Esophagus (tissue), 2 donors: Measurements from ENCODE around the gene PACSIN2. TPM values are rescaled to one million over a fixed set of nuclear protein-coding genes. Genes with fewer than 3 reads are reported as not detected.
"Not testable (repeated sequence)": the region's sequence is repeated elsewhere in the genome, so short reads cannot be mapped to it uniquely, and the experiment has no call there.

Experiments used
- H3K27ac ChIP-seq, 2 donors: one replicate each; pipeline ENCODE4 v1.5.1; 2013; ENCODE audit warnings: low read depth in 2 of 2, mild to moderate bottlenecking in 2 of 2, inconsistent platforms in 1 of 2, low read length in 1 of 2, moderate library complexity in 1 of 2
- H3K27me3 ChIP-seq, 2 donors: one replicate each; pipeline ENCODE4 v1.6.1; 2013; ENCODE audit warnings: low read length in 2 of 2, control low read depth in 1 of 2, mild to moderate bottlenecking in 1 of 2; ENCODE audit not compliant: insufficient read depth in 2 of 2, control insufficient read depth in 1 of 2
- H3K36me3 ChIP-seq, 2 donors: one replicate each; pipeline ENCODE4 v1.6.1; 2013; ENCODE audit warnings: low read length in 1 of 2; ENCODE audit not compliant: control insufficient read depth in 2 of 2, insufficient read depth in 2 of 2
- H3K4me1 ChIP-seq, 2 donors: one replicate each; pipeline ENCODE4 v1.6.1; 2013; ENCODE audit warnings: low read length in 1 of 2; ENCODE audit not compliant: control insufficient read depth in 2 of 2, insufficient read depth in 2 of 2
- H3K4me3 ChIP-seq, 2 donors: one replicate each; pipeline ENCODE4 v1.5.1; 2013; ENCODE audit warnings: low read length in 2 of 2, mild to moderate bottlenecking in 2 of 2, low read depth in 1 of 2, moderate library complexity in 1 of 2
- H3K9me3 ChIP-seq, 2 donors: one replicate each; pipeline ENCODE4 v1.6.1; 2013; ENCODE audit warnings: mild to moderate bottlenecking in 2 of 2, low read depth in 1 of 2, low read length in 1 of 2, moderate library complexity in 1 of 2; ENCODE audit not compliant: control insufficient read depth in 2 of 2, insufficient read depth in 1 of 2
- WGBS, 2 donors: extraction: QIAGEN DNeasy Blood & Tissue Kit; methylation state at CpG; one replicate each; pipeline ENCODE4 v1.1.7; 2013; 5-methylcytosine and 5-hydroxymethylcytosine counted together
- polyA plus RNA-seq, 2 donors: library from polyadenylated mRNA; stranded (reverse); fragments of 200-250 nt; gene quantifications; one replicate each; pipeline ENCODE4 v1.2.3, GENCODE V29; 2013
- donor health status: healthy with polysubstance abuse.
- donor health status: Bipolar disorder and iron deficiency.

Gene PACSIN2
- polyA plus RNA-seq, 2 donors: 17.1 to 20.3 TPM

GRCh38 chr22:42962295-42963230 is 52.4 kb downstream of the PACSIN2 start:
- peaks cover 0 to 2% of the 10 kb centered on the region in 2 donors for H3K36me3 ChIP-seq
- 62 to 70% methylated on average over 6 to 8 of the region's 9 CpGs for WGBS, 2 donors
- no peak overlapping the region for H3K4me3 ChIP-seq
- no peaks in the 10 kb centered on the region for H3K9me3 ChIP-seq
- H3K27me3 ChIP-seq: no peaks in the 10 kb centered on the region
- H3K4me1 ChIP-seq: peaks cover 5 to 6% of the 10 kb centered on the region in 2 donors
- H3K27ac ChIP-seq: peak overlapping the region; percentile 40 to 74

- Histone ChIP-seq H3K9me3 (no peaks in the 10 kb centered on the region), H3K27me3 (no peaks in the 10 kb centered on the region), H3K4me3 (no peak overlapping the region), H3K4me1 (peaks cover 5 to 6% of the 10 kb centered on the region in 2 donors), H3K36me3 (peaks cover 0 to 2% of the 10 kb centered on the region in 2 donors), H3K27ac (peak overlapping the region; percentile 40 to 49)
- WGBS, 2 donors: 52 to 60% methylated on average over 6 of the region's 6 CpGs
These were observed 53.1 kb downstream of the PACSIN2 start for GRCh38 chr22:42961810-42962209.

- not testable (repeated sequence) for H3K4me1 ChIP-seq, H3K27me3 ChIP-seq, H3K36me3 ChIP-seq, H3K4me3 ChIP-seq, H3K27ac ChIP-seq, H3K9me3 ChIP-seq
- 75 to 86% methylated on average over 3 of the region's 3 CpGs for WGBS, 2 donors
These were observed 53.6 kb downstream of the PACSIN2 start for GRCh38 chr22:42961400-42961690.

GRCh38 chr22:42960531-42961399 is 54.2 kb downstream of the PACSIN2 start:
- peaks cover 5 to 6% of the 10 kb centered on the region in 2 donors for H3K4me1 ChIP-seq
- H3K27ac ChIP-seq: peak overlapping the region in 1 of 2 donors; percentile 49
- WGBS, 2 donors: 65 to 66% methylated on average over 10 of the region's 10 CpGs
- H3K4me3 ChIP-seq: no peak overlapping the region
- peaks cover 0 to 2% of the 10 kb centered on the region in 2 donors for H3K36me3 ChIP-seq
- H3K9me3 ChIP-seq: no peaks in the 10 kb centered on the region
- no peaks in the 10 kb centered on the region for H3K27me3 ChIP-seq

GRCh38 chr22:42959576-42960509 is 55.1 kb downstream of the PACSIN2 start:
- Histone ChIP-seq H3K36me3 (peaks cover 0 to 2% of the 10 kb centered on the region in 2 donors), H3K9me3 (no peaks in the 10 kb centered on the region), H3K4me3 (peak overlapping the region in 1 of 2 donors; percentile 31), H3K27me3 (no peaks in the 10 kb centered on the region), H3K4me1 (peaks cover 5 to 6% of the 10 kb centered on the region in 2 donors), H3K27ac (peak overlapping the region in 1 of 2 donors; percentile 16)
- 43 to 57% methylated on average over 13 of the region's 13 CpGs for WGBS, 2 donors

- Histone ChIP-seq H3K9me3 (no peaks in the 10 kb centered on the region), H3K36me3 (peaks cover 0 to 2% of the 10 kb centered on the region in 2 donors), H3K27me3 (no peaks in the 10 kb centered on the region), H3K27ac (peak overlapping the region in 1 of 2 donors; percentile 31), H3K4me3 (no peak overlapping the region), H3K4me1 (peaks cover 5 to 8% of the 10 kb centered on the region in 2 donors)
- WGBS, 2 donors: 65 to 73% methylated on average over 6 of the region's 6 CpGs
These were observed 56.0 kb downstream of the PACSIN2 start for GRCh38 chr22:42958937-42959336.

- no peaks in the 10 kb centered on the region for H3K27me3 ChIP-seq
- H3K4me3 ChIP-seq: no peak overlapping the region
- WGBS, 2 donors: 48 to 78% methylated on average over 7 of the region's 7 CpGs
- peaks cover 0 to 2% of the 10 kb centered on the region in 2 donors for H3K36me3 ChIP-seq
- no peaks in the 10 kb centered on the region for H3K9me3 ChIP-seq
- H3K27ac ChIP-seq: no peak overlapping the region
- H3K4me1 ChIP-seq: peaks cover 4 to 5% of the 10 kb centered on the region in 2 donors
These were observed 57.0 kb downstream of the PACSIN2 start for GRCh38 chr22:42957958-42958357.

GRCh38 chr22:42957544-42957943 is 57.4 kb downstream of the PACSIN2 start:
- peaks cover 1 to 5% of the 10 kb centered on the region in 2 donors for H3K4me1 ChIP-seq
- WGBS, 2 donors: 58 to 70% methylated on average over 3 of the region's 3 CpGs
- H3K9me3 ChIP-seq: no peaks in the 10 kb centered on the region
- no peaks in the 10 kb centered on the region for H3K36me3 ChIP-seq
- no peaks in the 10 kb centered on the region for H3K27me3 ChIP-seq
- no peak overlapping the region for H3K4me3 ChIP-seq
- H3K27ac ChIP-seq: no peak overlapping the region

- 91% methylated on average over 1 of the region's 1 CpG for WGBS, 2 donors
- no peaks in the 10 kb centered on the region for H3K36me3 ChIP-seq
- no peak overlapping the region for H3K4me3 ChIP-seq
- no peaks in the 10 kb centered on the region for H3K9me3 ChIP-seq
- peaks cover 1 to 2% of the 10 kb centered on the region in 2 donors for H3K4me1 ChIP-seq
- no peak overlapping the region for H3K27ac ChIP-seq
- H3K27me3 ChIP-seq: no peaks in the 10 kb centered on the region
These were observed 59.1 kb downstream of the PACSIN2 start for GRCh38 chr22:42955848-42956247.
